Suprapubic skin (tissue), 3 donors: ENCODE measurements around the gene ANKRD45.

Experiments
- CTCF ChIP-seq, 2 donors: fragments of 200-600 bp in 1 of 2; fragments of 450-650 bp in 1 of 2; sonication (generic) in 1 of 2; IDR thresholded peaks; one replicate each; pipeline ENCODE4 v1.5.1; 2016 to 2019; ENCODE audit warnings: antibody characterized with exemption in 2 of 2, mild to moderate bottlenecking in 1 of 2, moderate library complexity in 1 of 2
- EP300 ChIP-seq: sonication (generic); formaldehyde crosslinking; IDR thresholded peaks from one replicate; pipeline ENCODE4 v1.6.1; 2017; ENCODE audit warnings: antibody characterized with exemption
- POLR2A ChIP-seq, 2 donors: fragments of 450-650 bp; IDR thresholded peaks; one replicate each; pipeline ENCODE4 v1.6.1; 2017; ENCODE audit warnings: antibody characterized with exemption in 2 of 2, mild to moderate bottlenecking in 2 of 2, moderate library complexity in 2 of 2

DNA sequence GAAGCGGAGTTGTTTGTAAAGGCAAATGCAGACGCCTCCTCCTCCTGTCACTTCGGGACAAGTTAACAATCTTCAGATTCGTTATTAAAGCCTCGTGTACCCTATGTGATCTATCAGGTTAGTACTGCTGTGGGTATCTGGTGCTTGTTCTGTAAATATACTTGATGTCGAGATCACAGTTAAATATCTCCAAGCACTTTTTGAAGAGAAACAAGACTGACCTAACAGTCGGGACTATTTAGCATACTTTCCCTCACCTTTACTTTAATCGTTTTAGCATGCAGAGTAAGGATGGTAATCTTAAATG, 45.8 kb upstream of the ANKRD45 start:
- TF ChIP-seq CTCF (IDR thresholded peaks at IDR 0.05) (no peak), POLR2A (IDR thresholded peaks at IDR 0.05) (no peak), EP300 (no peak)
